Activated naive CD4-positive, alpha-beta T cell treated with anti-CD3 and anti-CD28 coated beads, Interleukin-2, amount 10 ng/mL, durations not matched to agents 7 days and 5 days (primary cell): Measurements from ENCODE around the gene PCDHGB7.
"Not testable (repeated sequence)": the region's sequence is repeated elsewhere in the genome, so short reads cannot be mapped to it uniquely, and the experiment has no call there.

Experiments used
- CTCF ChIA-PET: fragments of 350-600 bp; sonication (Branson Sonifier 250); formaldehyde crosslinking; loops from one replicate; lab custom pipeline; 2021; ENCODE audit warnings: antibody characterized with exemption; lab: Charles Lee
- DNase-seq: peaks from one replicate; pipeline ENCODE4 v3.0.0-alpha.2; 2020
- H3K27ac Mint-ChIP-seq: one replicate; pipeline ENCODE4 v1.8.0; 2021; ENCODE audit warnings: mild to moderate bottlenecking, moderate library complexity, mixed read lengths
- H3K27me3 Mint-ChIP-seq: one replicate; pipeline ENCODE4 v1.8.0; 2021; ENCODE audit warnings: mild to moderate bottlenecking, mixed read lengths
- H3K36me3 Mint-ChIP-seq: one replicate; pipeline ENCODE4 v1.8.0; 2021; ENCODE audit warnings: mixed read lengths
- H3K4me1 Mint-ChIP-seq: one replicate; pipeline ENCODE4 v1.8.0; 2021; ENCODE audit warnings: mixed read lengths
- H3K4me3 Mint-ChIP-seq: one replicate; pipeline ENCODE4 v1.8.0; 2021; ENCODE audit warnings: mild to moderate bottlenecking, moderate library complexity, mixed read lengths
- H3K9me3 Mint-ChIP-seq: one replicate; pipeline ENCODE4 v1.8.0; 2021; ENCODE audit warnings: mixed read lengths

Gene PCDHGB7

DNA sequence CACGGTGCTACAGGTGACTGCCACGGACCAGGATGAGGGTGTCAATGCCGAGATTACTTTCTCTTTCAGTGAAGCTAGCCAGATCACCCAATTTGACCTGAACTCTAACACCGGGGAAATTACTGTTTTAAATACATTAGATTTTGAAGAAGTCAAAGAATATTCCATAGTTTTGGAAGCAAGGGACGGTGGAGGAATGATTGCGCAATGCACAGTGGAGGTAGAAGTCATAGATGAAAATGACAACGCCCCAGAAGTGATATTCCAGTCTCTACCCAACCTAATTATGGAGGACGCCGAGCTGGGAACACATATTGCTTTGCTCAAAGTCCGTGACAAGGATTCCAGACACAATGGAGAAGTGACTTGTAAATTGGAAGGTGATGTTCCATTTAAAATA lies 28.8 kb upstream of the PCDHGB7 start:
- peaks cover 30% of the 10 kb centered on the region for H3K9me3 Mint-ChIP-seq
- no peak for DNase-seq
- H3K27ac Mint-ChIP-seq: peak overlapping the region; percentile 46
- H3K4me1 Mint-ChIP-seq: no peaks in the 10 kb centered on the region
- CTCF ChIA-PET: no interaction called here
- H3K4me3 Mint-ChIP-seq: no peak overlapping the region
- H3K27me3 Mint-ChIP-seq: peaks cover 49% of the 10 kb centered on the region
- peaks cover 10% of the 10 kb centered on the region for H3K36me3 Mint-ChIP-seq

- Mint-ChIP-seq H3K9me3 (peaks cover 30% of the 10 kb centered on the region), H3K4me3 (peak overlapping the region; percentile 1), H3K27ac (no peak overlapping the region), H3K36me3 (peaks cover 11% of the 10 kb centered on the region), H3K27me3 (peaks cover 53% of the 10 kb centered on the region), H3K4me1 (no peaks in the 10 kb centered on the region)
- CTCF ChIA-PET: interaction anchor here (1.2 to 2.4 kb wide), 2 partner anchors 23 to 41 kb away, joined by 4 to 8 read pairs; partner anchors contain the start of genes PCDHGA10 and PCDHGA12
- no peak for DNase-seq
Observed at GRCh38 chr5:141389153-141390042, 28.1 kb upstream of the PCDHGB7 start.

DNA sequence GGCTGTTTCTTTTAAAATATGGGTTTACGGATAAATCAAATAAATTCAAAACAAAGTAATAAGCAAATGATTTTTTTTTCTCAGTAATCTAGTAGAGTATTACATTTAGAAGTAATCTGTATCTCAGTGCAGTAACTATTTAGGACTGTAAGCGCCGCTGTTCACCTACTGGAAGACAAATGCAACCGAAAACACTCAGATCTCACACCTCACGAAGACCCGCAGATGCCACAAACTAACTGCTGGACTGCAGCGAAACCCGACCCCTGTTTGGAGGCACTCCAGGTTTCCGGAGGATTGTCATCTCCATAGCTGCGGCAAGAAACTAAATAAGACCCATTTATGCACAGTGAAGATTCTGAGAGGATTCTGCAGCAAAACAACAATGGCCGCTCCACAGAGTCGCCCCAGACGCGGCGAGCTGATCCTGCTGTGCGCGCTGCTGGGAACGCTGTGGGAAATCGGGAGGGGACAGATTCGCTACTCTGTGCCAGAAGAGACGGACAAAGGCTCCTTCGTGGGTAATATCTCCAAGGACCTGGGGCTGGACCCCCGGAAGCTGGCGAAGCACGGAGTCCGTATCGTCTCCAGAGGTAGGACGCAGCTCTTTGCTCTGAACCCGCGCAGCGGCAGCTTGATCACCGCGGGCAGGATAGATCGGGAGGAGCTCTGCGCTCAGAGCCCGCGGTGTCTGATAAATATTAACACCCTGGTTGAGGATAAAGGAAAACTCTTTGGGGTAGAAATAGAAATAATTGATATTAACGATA lies 24.9 kb upstream of the PCDHGB7 start, which contains the start of gene PCDHGA8:
Gene PCDHGA8, plus strand, starts transcription at position 205 of the 770 bp plus-strand sequence. Its CDS starts 181 bp downstream, at position 386.
- H3K36me3 Mint-ChIP-seq: peaks cover 11% of the 10 kb centered on the region
- no peak for DNase-seq
- CTCF ChIA-PET: interaction anchor here (2.1 kb wide), 1 partner anchor 28 kb away, joined by 6 read pairs; the partner anchor contains the start of gene PCDHGA11
- H3K9me3 Mint-ChIP-seq: peaks cover 38% of the 10 kb centered on the region
- H3K4me1 Mint-ChIP-seq: no peaks in the 10 kb centered on the region
- H3K27ac Mint-ChIP-seq: no peak within 1 kb of the TSS
- H3K4me3 Mint-ChIP-seq: no peak within 1 kb of the TSS
- peaks cover 55% of the 10 kb centered on the region for H3K27me3 Mint-ChIP-seq

DNA sequence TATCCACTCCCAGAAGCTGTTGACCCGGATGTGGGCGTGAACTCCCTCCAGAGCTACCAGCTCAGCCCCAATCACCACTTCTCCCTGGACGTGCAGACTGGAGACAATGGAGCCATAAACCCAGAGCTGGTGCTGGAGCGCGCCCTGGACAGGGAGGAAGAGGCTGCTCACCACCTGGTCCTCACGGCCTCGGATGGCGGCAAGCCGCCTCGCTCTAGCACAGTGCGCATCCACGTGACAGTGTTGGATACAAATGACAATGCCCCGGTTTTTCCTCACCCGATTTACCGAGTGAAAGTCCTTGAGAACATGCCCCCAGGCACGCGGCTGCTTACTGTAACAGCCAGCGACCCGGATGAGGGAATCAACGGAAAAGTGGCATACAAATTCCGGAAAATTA lies 24.2 kb upstream of the PCDHGB7 start:
- CTCF ChIA-PET: no interaction called here
- Mint-ChIP-seq H3K4me3 (no peak overlapping the region), H3K27me3 (peaks cover 55% of the 10 kb centered on the region), H3K27ac (no peak overlapping the region), H3K4me1 (no peaks in the 10 kb centered on the region), H3K36me3 (peaks cover 11% of the 10 kb centered on the region), H3K9me3 (peaks cover 38% of the 10 kb centered on the region)
- DNase-seq: no peak

DNA sequence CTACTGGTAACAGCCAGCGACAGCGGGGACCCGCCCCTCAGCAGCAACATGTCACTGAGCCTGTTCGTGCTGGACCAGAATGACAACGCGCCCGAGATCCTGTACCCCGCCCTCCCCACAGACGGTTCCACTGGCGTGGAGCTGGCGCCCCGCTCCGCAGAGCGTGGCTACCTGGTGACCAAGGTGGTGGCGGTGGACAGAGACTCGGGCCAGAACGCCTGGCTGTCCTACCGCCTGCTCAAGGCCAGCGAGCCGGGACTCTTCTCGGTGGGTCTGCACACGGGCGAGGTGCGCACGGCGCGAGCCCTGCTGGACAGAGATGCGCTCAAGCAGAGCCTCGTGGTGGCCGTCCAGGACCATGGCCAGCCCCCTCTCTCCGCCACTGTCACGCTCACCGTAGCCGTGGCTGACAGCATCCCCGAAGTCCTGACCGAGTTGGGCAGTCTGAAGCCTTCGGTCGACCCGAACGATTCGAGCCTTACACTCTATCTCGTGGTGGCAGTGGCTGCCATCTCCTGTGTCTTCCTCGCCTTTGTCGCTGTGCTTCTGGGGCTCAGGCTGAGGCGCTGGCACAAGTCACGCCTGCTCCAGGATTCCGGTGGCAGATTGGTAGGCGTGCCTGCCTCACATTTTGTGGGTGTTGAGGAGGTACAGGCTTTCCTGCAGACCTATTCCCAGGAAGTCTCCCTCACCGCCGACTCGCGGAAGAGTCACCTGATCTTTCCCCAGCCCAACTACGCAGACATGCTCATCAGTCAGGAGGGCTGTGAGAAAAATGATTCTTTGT lies 22.9 kb upstream of the PCDHGB7 start:
- H3K9me3 Mint-ChIP-seq: peaks cover 37% of the 10 kb centered on the region
- peaks cover 56% of the 10 kb centered on the region for H3K27me3 Mint-ChIP-seq

DNA sequence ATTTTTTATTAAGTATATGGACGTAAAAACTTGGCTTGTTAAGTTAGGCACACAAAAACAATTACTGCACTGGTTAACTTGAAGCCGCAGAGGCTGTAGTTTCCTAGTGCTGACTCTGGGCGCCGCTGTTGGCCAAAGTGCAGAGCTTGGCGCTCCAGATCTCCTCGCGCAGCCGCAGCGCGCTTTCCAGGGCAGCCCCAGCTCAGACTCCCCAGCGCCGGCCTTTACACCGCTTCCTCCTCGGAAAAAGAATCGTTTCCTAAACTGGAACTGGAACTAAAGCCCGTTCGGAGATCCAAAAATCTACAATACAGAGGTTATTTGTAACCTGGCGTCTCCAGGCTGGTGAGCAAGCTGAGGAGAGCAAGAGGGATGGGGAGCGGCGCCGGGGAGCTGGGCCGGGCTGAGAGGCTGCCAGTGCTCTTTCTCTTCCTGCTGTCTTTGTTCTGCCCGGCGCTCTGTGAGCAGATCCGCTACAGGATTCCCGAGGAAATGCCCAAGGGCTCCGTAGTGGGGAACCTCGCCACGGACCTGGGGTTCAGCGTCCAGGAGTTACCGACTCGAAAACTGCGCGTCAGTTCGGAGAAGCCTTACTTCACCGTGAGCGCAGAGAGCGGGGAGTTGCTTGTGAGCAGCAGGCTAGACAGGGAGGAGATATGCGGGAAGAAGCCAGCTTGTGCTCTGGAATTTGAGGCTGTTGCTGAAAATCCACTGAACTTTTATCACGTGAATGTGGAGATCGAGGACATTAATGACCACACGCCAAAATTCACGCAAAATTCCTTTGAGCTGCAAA lies 19.5 kb upstream of the PCDHGB7 start, which contains the start of gene PCDHGB5:
Gene PCDHGB5, plus strand, starts transcription at position 192 of the 796 bp plus-strand sequence. Its CDS starts 181 bp downstream, at position 373.
- CTCF ChIA-PET: interaction anchor here (0.6 to 2.9 kb wide), 8 partner anchors 9 to 557 kb away, joined by 3 to 12 read pairs (median 4); partner anchors contain the start of genes PCDHGA10, PCDHGA11 and PCDHGB3
- not testable (repeated sequence) for H3K27ac Mint-ChIP-seq, H3K4me1 Mint-ChIP-seq
- Mint-ChIP-seq H3K4me3 (peak within 1 kb of the TSS; percentile 56), H3K27me3 (peaks cover 61% of the 10 kb centered on the region), H3K36me3 (peaks cover 13% of the 10 kb centered on the region), H3K9me3 (peaks cover 33% of the 10 kb centered on the region)
- peak; percentile 57 for DNase-seq

More for the DNA sequence above, 22.9 kb upstream of the PCDHGB7 start:
- DNase-seq, H3K27ac Mint-ChIP-seq, H3K4me1 Mint-ChIP-seq, H3K4me3 Mint-ChIP-seq: not testable (repeated sequence)
- CTCF ChIA-PET: interaction anchor here (0.9 to 1.7 kb wide), 2 partner anchors 22 to 26 kb away, joined by 3 to 6 read pairs; partner anchors contain the start of gene PCDHGA11
- peaks cover 11% of the 10 kb centered on the region for H3K36me3 Mint-ChIP-seq

DNA sequence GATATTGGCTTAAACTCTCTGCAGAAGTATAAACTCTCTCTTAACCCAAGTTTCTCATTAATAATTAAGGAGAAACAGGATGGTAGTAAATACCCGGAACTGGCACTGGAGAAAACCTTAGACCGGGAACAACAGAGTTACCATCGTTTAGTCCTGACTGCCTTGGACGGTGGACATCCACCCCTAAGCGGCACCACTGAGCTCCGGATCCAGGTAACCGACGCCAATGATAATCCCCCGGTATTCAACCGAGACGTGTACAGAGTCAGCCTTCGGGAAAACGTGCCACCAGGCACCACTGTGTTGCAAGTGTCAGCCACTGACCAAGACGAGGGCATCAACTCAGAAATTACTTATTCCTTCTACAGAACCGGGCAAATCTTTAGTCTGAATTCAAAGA lies 18.9 kb upstream of the PCDHGB7 start:
- Mint-ChIP-seq H3K27ac (no peak overlapping the region), H3K4me1 (peaks cover 3% of the 10 kb centered on the region), H3K36me3 (peaks cover 10% of the 10 kb centered on the region), H3K9me3 (peaks cover 32% of the 10 kb centered on the region), H3K27me3 (peaks cover 61% of the 10 kb centered on the region), H3K4me3 (no peak overlapping the region)
- no peak for DNase-seq
- CTCF ChIA-PET: interaction anchor here (0.9 to 1.7 kb wide), 2 partner anchors 22 to 557 kb away, joined by 3 to 5 read pairs; partner anchors contain the start of gene PCDHGA11

DNA sequence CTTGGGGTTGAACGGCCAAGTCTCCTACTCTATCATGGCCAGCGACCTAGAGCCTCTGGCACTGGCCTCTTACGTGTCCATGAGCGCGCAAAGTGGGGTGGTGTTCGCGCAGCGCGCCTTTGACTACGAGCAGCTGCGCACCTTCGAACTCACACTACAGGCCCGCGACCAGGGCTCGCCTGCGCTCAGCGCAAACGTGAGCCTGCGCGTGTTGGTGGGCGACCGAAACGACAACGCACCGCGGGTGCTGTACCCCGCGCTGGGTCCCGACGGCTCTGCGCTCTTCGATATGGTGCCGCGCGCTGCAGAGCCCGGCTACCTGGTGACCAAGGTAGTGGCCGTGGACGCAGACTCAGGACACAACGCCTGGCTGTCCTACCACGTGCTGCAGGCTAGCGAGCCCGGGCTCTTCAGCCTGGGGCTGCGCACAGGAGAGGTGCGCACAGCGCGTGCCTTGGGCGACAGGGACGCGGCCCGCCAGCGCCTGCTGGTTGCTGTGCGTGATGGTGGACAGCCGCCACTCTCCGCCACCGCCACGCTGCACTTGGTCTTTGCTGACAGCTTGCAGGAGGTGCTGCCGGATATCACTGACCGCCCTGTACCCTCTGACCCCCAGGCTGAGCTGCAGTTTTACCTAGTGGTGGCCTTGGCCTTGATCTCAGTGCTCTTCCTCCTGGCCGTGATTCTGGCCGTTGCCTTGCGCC lies 17.8 kb upstream of the PCDHGB7 start:
- no peak overlapping the region for H3K4me3 Mint-ChIP-seq
- peak overlapping the region; percentile 71 for H3K27ac Mint-ChIP-seq
- peaks cover 8% of the 10 kb centered on the region for H3K36me3 Mint-ChIP-seq
- peaks cover 3% of the 10 kb centered on the region for H3K4me1 Mint-ChIP-seq
- CTCF ChIA-PET: interaction anchor here (1.0 to 1.6 kb wide), 4 partner anchors 22 to 114 kb away, joined by 3 to 7 read pairs (median 5); partner anchors contain the start of gene PCDHGB3
- peaks cover 61% of the 10 kb centered on the region for H3K27me3 Mint-ChIP-seq
- peaks cover 28% of the 10 kb centered on the region for H3K9me3 Mint-ChIP-seq
- DNase-seq: no peak

DNA sequence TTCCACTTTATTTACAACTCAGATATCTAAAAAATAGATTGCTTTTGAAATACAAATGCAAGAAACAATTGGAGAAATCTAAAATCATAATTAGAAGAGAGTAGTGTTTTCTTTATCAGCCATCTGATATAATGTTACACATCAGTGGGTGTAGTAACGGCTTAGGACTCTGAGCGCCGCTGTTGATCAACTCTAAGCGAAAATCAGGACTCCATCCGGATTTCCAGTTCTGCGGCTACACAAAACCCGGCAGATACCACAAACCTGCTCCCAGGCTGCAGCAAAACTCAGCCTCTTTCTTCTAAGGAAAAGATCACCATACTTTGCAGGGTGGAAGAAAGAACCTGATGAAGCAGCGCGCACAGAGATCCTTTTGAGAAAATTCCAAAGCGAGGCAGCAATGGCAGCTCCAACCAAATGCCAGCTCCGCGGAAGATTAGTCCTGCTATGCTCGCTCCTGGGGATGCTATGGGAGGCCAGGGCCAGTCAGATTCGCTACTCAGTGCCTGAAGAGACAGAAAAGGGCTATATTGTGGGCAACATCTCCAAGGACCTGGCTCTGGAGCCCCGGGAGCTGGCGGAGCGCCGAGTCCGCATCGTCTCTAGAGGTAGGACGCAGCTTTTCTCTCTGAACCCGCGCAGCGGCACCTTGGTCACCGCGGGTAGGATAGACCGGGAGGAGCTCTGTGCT lies 14.8 kb upstream of the PCDHGB7 start, which contains the start of gene PCDHGA9:
Gene PCDHGA9, plus strand, starts transcription at position 226 of the 691 bp plus-strand sequence. Its CDS starts 175 bp downstream, at position 401.
- H3K9me3 Mint-ChIP-seq: peaks cover 21% of the 10 kb centered on the region
- CTCF ChIA-PET: interaction anchor here (1.0 to 1.4 kb wide), 5 partner anchors 11 to 110 kb away, joined by 3 to 5 read pairs (median 4); partner anchors contain the start of genes PCDHGA12, PCDHGA3 and PCDHGB7

GRCh38 chr5:141403387-141403786 lies 14.1 kb upstream of the PCDHGB7 start:
- no peak for DNase-seq
- CTCF ChIA-PET: interaction anchor here (1.0 to 1.4 kb wide), 5 partner anchors 10 to 109 kb away, joined by 3 to 5 read pairs (median 4); partner anchors contain the start of genes PCDHGA12, PCDHGA3 and PCDHGB7
- H3K27ac Mint-ChIP-seq: no peak overlapping the region
- H3K27me3 Mint-ChIP-seq: peaks cover 64% of the 10 kb centered on the region
- peaks cover 5% of the 10 kb centered on the region for H3K4me1 Mint-ChIP-seq
- peaks cover 23% of the 10 kb centered on the region for H3K9me3 Mint-ChIP-seq
- H3K4me3 Mint-ChIP-seq: no peak overlapping the region
- H3K36me3 Mint-ChIP-seq: peaks cover 10% of the 10 kb centered on the region

More for the DNA sequence above, 14.8 kb upstream of the PCDHGB7 start, which contains the start of gene PCDHGA9:
- H3K27ac Mint-ChIP-seq: no peak within 1 kb of the TSS
- DNase-seq: peak; percentile 46
- peaks cover 3% of the 10 kb centered on the region for H3K4me1 Mint-ChIP-seq
- peaks cover 10% of the 10 kb centered on the region for H3K36me3 Mint-ChIP-seq
- peaks cover 60% of the 10 kb centered on the region for H3K27me3 Mint-ChIP-seq
- no peak within 1 kb of the TSS for H3K4me3 Mint-ChIP-seq

DNA sequence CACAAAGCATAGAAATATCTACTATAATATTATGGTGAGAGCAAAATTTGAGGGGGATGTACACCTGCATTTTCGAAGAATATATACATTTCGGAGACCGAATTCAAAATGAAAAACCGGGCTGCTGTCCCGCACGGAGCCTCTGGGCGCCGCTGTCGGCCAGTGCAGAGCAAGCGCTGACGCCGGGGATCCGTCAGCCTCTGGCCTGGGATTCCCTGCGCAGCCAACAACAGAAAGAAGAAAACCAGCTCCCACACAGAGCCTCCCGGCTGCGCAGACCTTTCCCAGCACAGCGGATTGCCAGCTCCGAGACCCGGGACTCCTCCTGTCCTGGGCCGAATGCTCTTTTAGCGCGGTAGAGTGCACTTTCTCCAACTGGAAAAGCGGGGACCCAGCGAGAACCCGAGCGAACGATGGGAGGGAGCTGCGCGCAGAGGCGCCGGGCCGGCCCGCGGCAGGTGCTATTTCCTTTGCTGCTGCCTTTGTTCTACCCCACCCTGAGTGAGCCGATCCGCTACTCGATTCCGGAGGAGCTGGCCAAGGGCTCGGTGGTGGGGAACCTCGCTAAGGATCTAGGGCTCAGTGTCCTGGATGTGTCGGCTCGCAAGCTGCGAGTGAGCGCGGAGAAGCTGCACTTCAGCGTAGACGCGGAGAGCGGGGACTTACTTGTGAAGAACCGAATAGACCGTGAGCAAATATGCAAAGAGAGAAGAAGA lies 9.5 kb upstream of the PCDHGB7 start, which contains the start of gene PCDHGB6:
Gene PCDHGB6, plus strand, starts transcription at position 232 of the 716 bp plus-strand sequence. Its CDS starts 182 bp downstream, at position 414.
- CTCF ChIA-PET: interaction anchor here (0.6 to 1.8 kb wide), 7 partner anchors 10 to 156 kb away, joined by 3 to 5 read pairs (median 3); partner anchors contain the start of gene PCDHGA3
- H3K4me3 Mint-ChIP-seq: peak within 1 kb of the TSS; percentile 23
- H3K9me3 Mint-ChIP-seq: peaks cover 19% of the 10 kb centered on the region
- H3K27ac Mint-ChIP-seq: peak within 1 kb of the TSS; percentile 75
- peaks cover 14% of the 10 kb centered on the region for H3K36me3 Mint-ChIP-seq
- not testable (repeated sequence) for H3K4me1 Mint-ChIP-seq
- DNase-seq: peak; percentile 56
- H3K27me3 Mint-ChIP-seq: peaks cover 66% of the 10 kb centered on the region
